Left lung (tissue), 10 donors: ENCODE data around the gene PARD6G. TPM values are rescaled to one million over a fixed set of nuclear protein-coding genes. Genes with fewer than 3 reads are reported as not detected.

Experiments used
- ATAC-seq: fragments of 200-7000 bp; cut with Tn5 transposase; one replicate; pipeline ENCODE4 v1.9.1; 2020; ENCODE audit warnings: moderate library complexity
- DNase-seq, 4 donors: peaks; one replicate each; pipeline ENCODE4 v3.0.0-alpha.2; 2013 to 2020
- H3K27ac ChIP-seq, 2 donors: fragments of 200-600 bp; sonication (generic) in 1 of 2; one replicate each; pipeline versions ENCODE4 v1.5.0 to v1.8.0; 2020 to 2021
- H3K27me3 ChIP-seq, 2 donors: fragments of 200-600 bp; sonication (generic) in 1 of 2; one replicate each; pipeline versions ENCODE4 v1.5.0 to v1.8.0; 2020 to 2021
- H3K36me3 ChIP-seq, 2 donors: fragments of 200-600 bp; sonication (generic) in 1 of 2; one replicate each; pipeline versions ENCODE4 v1.5.0 to v1.8.0; 2020 to 2021
- H3K4me1 ChIP-seq, 2 donors: fragments of 200-600 bp; one replicate each; pipeline ENCODE4 v1.8.0; 2021
- H3K4me3 ChIP-seq, 2 donors: fragments of 200-600 bp; sonication (generic) in 1 of 2; one replicate each; pipeline versions ENCODE4 v1.5.0 to v1.8.0; 2020 to 2021; ENCODE audit warnings: mild to moderate bottlenecking in 1 of 2
- H3K9me3 ChIP-seq, 2 donors: fragments of 200-600 bp; sonication (generic) in 1 of 2; one replicate each; pipeline versions ENCODE4 v1.5.0 to v1.8.0; 2020 to 2021
- intact Hi-C, 2 donors: fragments of 100-400 bp; cut with DNase I; formaldehyde crosslinking; loops; one replicate each; pipeline versions ENCODE4 v1.11.2 to v1.14.2; 2022
- polyA plus RNA-seq, 6 donors: library from polyadenylated mRNA; unstranded; fragments of 120-200 nt; gene quantifications; one replicate each; pipeline ENCODE4 v1.2.1, GENCODE V29; 2013; ENCODE audit not compliant: insufficient read length in 6 of 6
- total RNA-seq, 2 donors: library from RNA; stranded (reverse); fragmentation: NEBNext Ultra II Directional; extraction: Animal tissue kit (Norgen Biotek cat#: 25700); gene quantifications; one replicate each; pipeline ENCODE4 v1.2.1, GENCODE V29; 2021
- TF ChIP-seq, protein P1 (sequence below), 2 donors: fragments of 200-600 bp; sonication (generic) in 1 of 2; IDR thresholded peaks; one replicate each; pipeline versions ENCODE4 v1.5.0 to v1.8.0; 2021; ENCODE audit warnings: antibody characterized with exemption in 2 of 2
- donor health status: DM: no; HTN: yes; CAD: no.
- donor health status: DM: no; HTN: no; CAD: no.

Gene PARD6G
- total and polyA plus RNA-seq, 8 donors = 6.9 to 25.2 (median 19.8) TPM

DNA sequence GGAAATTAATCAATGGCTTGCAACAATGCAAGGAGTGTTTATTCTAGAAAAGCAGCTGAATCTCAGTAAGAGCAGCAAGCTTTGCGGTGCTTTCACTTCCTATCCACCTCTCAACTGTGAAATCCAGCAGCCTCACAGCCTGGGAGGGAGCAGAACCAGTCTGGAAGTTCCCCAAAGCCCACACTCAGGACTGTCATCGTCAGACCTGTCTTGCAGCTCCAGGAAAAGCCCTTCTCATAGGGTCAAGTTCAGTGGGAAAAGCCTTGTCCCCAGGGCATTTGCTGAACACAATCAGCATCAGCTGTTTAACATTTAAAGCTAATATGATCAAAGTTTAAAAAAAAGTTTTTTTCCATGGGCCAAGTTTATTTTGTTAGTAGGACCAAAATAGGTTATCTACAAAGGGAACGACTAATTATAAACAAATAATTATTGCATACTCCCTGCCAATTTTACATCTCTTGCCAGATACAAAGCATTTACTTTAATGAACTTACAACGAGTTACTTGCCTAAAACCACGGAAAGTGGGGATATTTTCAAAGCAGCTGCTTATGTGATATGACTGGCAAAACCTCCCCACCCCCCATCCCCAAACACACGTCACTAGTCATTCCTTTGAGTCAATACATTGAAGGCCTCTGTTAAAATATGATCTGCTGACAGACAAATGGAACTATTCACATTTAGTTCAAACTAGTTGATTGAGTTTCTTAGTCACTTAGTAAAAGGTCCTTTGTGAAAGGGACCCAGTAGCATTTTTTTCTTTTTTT, 36.8 kb downstream of the PARD6G start:
- peak; percentile 43 for ATAC-seq
- no peaks in the 10 kb centered on the region for H3K36me3 ChIP-seq
- intact Hi-C loops = no loop called here
- H3K4me1 ChIP-seq = no peaks in the 10 kb centered on the region
- peaks cover 0 to 2% of the 10 kb centered on the region in 2 donors for H3K9me3 ChIP-seq
- H3K4me3 ChIP-seq = no peak overlapping the region
- H3K27ac ChIP-seq = no peak overlapping the region
- DNase-seq = peak in 1 of 4 donors; percentile 29
- no peaks in the 10 kb centered on the region for H3K27me3 ChIP-seq
- TF ChIP-seq, protein P1, sequence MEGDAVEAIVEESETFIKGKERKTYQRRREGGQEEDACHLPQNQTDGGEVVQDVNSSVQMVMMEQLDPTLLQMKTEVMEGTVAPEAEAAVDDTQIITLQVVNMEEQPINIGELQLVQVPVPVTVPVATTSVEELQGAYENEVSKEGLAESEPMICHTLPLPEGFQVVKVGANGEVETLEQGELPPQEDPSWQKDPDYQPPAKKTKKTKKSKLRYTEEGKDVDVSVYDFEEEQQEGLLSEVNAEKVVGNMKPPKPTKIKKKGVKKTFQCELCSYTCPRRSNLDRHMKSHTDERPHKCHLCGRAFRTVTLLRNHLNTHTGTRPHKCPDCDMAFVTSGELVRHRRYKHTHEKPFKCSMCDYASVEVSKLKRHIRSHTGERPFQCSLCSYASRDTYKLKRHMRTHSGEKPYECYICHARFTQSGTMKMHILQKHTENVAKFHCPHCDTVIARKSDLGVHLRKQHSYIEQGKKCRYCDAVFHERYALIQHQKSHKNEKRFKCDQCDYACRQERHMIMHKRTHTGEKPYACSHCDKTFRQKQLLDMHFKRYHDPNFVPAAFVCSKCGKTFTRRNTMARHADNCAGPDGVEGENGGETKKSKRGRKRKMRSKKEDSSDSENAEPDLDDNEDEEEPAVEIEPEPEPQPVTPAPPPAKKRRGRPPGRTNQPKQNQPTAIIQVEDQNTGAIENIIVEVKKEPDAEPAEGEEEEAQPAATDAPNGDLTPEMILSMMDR (IDR thresholded peaks at IDR 0.05) = no peak

DNA sequence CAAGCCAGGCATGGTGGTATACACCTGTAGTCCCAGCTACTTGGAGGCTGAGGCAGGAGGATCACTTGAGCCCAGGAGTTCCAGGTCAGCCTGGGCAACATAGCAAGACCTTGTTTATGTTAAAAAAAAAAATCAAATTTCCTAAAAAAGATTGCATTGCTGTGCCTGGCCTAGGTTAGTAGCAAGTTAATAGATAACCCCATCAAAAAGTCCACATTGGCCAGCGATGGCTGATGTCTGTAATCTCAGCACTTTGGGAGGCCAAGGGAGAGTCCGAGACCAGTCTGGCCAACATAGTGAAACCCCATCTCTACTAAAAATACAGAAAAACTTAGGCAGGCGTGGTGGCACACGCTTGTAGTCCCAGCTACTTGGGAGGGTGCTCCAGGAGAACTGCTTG, 38.7 kb downstream of the PARD6G start:
- intact Hi-C loops = no loop called here
- no peaks in the 10 kb centered on the region for H3K36me3 ChIP-seq

DNA sequence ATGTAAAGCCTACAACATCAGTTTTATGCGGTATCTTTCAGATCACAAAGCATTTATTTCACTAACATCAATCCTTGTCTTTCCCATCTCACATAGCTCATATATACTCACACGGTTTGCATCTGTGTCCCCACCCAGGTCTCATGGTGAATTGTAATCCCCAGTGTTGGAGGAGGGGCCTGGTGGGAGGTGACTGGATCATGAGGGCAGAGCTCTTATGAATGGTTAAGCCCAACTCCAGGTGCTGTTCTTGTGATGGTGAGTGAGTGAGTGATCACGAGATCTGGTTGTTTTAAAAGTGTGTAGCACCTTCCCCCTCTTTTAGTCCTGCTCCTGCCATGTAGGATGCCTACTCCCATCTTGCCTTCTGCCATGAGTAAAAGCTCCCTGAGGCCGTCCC, 42.0 kb downstream of the PARD6G start:
- H3K27ac ChIP-seq = no peak overlapping the region
- intact Hi-C loops = no loop called here
- TF ChIP-seq, protein P1 (IDR thresholded peaks at IDR 0.05) = no peak
- H3K9me3 ChIP-seq = no peaks in the 10 kb centered on the region
- H3K27me3 ChIP-seq = no peaks in the 10 kb centered on the region
- H3K4me1 ChIP-seq = no peaks in the 10 kb centered on the region
- DNase-seq (no peak), ATAC-seq (no peak)
- no peak overlapping the region for H3K4me3 ChIP-seq
- no peaks in the 10 kb centered on the region for H3K36me3 ChIP-seq

More for the DNA sequence above, 38.7 kb downstream of the PARD6G start:
- no peak for ATAC-seq
- no peaks in the 10 kb centered on the region for H3K4me1 ChIP-seq
- no peak overlapping the region for H3K4me3 ChIP-seq
- H3K9me3 ChIP-seq = no peaks in the 10 kb centered on the region
- no peak overlapping the region for H3K27ac ChIP-seq
- no peaks in the 10 kb centered on the region for H3K27me3 ChIP-seq
- TF ChIP-seq, protein P1 (IDR thresholded peaks at IDR 0.05) = no peak
- DNase-seq = no peak

DNA sequence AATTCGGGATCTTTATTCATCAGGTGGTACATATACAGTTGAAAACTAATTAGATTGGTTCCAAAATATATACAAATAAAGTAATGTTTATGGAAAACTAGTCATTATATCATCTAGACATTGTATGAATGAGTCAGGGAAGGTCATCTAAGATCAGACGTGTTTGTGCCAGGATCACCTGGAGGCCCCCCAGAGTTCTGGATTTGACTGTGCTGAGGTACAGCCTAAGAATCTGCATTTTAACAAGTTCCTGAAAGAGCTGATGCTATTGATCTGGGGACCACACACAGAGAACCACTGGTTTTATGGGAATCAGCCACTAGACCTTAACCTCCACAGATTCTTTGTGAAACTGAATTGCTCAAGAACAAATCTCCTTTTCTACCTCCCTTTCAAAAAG, 43.2 kb downstream of the PARD6G start:
- Histone ChIP-seq H3K4me1 (no peaks in the 10 kb centered on the region), H3K36me3 (no peaks in the 10 kb centered on the region), H3K27ac (no peak overlapping the region), H3K27me3 (no peaks in the 10 kb centered on the region), H3K9me3 (no peaks in the 10 kb centered on the region), H3K4me3 (no peak overlapping the region)
- ATAC-seq (no peak), DNase-seq (no peak)
- TF ChIP-seq, protein P1 (IDR thresholded peaks at IDR 0.05) = no peak
- intact Hi-C loops = no loop called here

DNA sequence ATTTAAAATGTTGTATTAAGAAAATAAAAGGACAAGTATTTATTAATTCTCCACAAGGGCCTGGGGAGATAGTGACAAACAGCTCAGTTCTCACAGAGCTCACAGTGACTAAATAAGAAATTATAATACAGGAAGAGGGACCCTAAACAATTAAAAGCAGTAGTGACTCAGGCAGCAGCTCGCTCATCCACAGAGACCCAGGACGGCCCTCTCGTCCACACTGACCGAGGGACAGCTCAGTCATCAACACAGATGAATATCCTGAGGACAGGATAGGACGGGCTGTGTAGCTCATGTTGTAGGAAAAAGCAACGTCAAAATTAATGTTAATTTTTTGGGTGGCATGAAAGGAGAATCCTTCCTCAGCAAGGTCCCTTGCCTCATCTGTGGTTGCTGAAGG, 44.1 kb downstream of the PARD6G start:
- intact Hi-C loops = no loop called here
- Histone ChIP-seq H3K27me3 (no peaks in the 10 kb centered on the region), H3K4me1 (no peaks in the 10 kb centered on the region), H3K27ac (no peak overlapping the region), H3K4me3 (no peak overlapping the region), H3K36me3 (no peaks in the 10 kb centered on the region), H3K9me3 (no peaks in the 10 kb centered on the region)
- ATAC-seq (no peak), DNase-seq (no peak)
- TF ChIP-seq, protein P1 (IDR thresholded peaks at IDR 0.05) = no peak
